ENCODE data around the gene NAP1L4.

The NAP1L4 gene

DNA sequence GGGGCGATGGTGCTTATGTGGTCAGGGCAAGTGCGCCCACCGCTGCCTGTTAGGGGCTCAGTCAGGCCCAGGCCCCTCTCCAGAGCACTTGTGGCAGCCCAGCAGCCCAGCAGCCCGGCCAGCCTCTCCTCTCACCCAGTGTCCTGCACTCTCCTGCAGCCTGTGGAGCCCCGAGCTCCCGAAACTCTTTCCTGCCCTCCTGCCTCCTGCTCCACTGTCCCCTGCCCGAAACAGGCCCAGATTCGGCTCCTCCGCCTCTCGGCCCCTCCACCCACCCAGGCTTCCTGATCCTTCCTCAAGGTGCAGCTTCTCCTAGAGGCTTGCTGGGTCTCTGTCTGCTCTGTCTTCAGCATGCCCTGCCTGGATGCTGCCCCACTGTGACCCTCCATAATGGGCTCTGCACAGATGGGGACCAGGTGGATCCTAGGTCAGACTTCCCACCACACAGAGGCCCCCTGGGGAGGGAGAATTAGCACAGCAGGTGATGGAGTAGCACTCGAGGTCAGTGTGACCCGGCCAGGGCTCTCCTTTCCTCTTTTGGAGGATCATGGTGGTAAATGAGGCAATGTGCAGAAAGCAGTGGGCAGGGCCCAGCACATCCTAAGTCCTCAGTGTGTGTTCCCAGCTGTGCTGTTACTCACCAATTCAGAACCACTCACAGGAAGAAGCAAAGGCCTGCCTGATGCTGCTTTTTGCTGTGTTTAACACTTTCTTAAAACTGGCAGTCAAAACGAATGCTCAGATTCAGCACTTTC, 18.6 kb upstream of the NAP1L4 start:
- DNase-seq (ENCODE audit: low read depth), result no peak
- no peak overlapping the region for H3K4me3 ChIP-seq (ENCODE audit: low read length)
- TF ChIP-seq, protein P1, sequence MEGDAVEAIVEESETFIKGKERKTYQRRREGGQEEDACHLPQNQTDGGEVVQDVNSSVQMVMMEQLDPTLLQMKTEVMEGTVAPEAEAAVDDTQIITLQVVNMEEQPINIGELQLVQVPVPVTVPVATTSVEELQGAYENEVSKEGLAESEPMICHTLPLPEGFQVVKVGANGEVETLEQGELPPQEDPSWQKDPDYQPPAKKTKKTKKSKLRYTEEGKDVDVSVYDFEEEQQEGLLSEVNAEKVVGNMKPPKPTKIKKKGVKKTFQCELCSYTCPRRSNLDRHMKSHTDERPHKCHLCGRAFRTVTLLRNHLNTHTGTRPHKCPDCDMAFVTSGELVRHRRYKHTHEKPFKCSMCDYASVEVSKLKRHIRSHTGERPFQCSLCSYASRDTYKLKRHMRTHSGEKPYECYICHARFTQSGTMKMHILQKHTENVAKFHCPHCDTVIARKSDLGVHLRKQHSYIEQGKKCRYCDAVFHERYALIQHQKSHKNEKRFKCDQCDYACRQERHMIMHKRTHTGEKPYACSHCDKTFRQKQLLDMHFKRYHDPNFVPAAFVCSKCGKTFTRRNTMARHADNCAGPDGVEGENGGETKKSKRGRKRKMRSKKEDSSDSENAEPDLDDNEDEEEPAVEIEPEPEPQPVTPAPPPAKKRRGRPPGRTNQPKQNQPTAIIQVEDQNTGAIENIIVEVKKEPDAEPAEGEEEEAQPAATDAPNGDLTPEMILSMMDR (conservative IDR thresholded peaks at IDR 0.05; ENCODE audit: low read length), result no peak

- DNase-seq (ENCODE audit: low read depth), result no peak
- TF ChIP-seq, protein P1 (conservative IDR thresholded peaks at IDR 0.05; ENCODE audit: low read length), result no peak
- no peak overlapping the region for H3K4me3 ChIP-seq (ENCODE audit: low read length)
Measured at GRCh38 chr11:3010004-3010403, 17.9 kb upstream of the NAP1L4 start.

DNA sequence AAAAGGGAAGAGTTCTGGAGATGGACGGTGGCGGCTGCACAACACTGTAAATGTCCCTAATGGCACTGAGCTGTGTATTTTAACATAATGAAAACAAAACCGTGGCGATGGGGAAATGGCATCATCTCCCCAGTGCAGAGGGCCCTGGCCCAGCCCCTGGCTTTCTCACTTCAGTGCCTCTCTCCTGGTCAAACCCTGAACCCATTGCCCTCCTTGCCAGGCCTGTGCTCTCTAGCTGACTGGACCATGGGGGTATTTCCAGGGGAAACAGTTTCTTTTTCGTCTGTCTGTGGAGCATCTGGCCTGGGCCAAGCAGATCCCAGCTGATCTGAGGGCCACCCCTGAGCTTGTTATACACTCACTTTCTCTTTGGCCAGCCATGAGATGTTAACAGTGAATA, 17.4 kb upstream of the NAP1L4 start:
- H3K4me3 ChIP-seq (ENCODE audit: low read length), result no peak overlapping the region
- TF ChIP-seq, protein P1 (conservative IDR thresholded peaks at IDR 0.05; ENCODE audit: low read length), result no peak
- no peak for DNase-seq (ENCODE audit: low read depth)

- no peak overlapping the region for H3K4me3 ChIP-seq (ENCODE audit: low read length)
- TF ChIP-seq, protein P1 (conservative IDR thresholded peaks at IDR 0.05; ENCODE audit: low read length), result no peak
- DNase-seq (ENCODE audit: low read depth), result no peak
Measured at GRCh38 chr11:3008746-3009336, 16.7 kb upstream of the NAP1L4 start.

- no peak overlapping the region for H3K4me3 ChIP-seq (ENCODE audit: low read length)
- no peak for DNase-seq (ENCODE audit: low read depth)
- TF ChIP-seq, protein P1 (conservative IDR thresholded peaks at IDR 0.05; ENCODE audit: low read length), result no peak
Measured at GRCh38 chr11:3007404-3008010, 15.4 kb upstream of the NAP1L4 start.

- DNase-seq (ENCODE audit: low read depth), result no peak
- H3K4me3 ChIP-seq (ENCODE audit: low read length), result no peak overlapping the region
- TF ChIP-seq, protein P1 (conservative IDR thresholded peaks at IDR 0.05; ENCODE audit: low read length), result no peak
Measured at GRCh38 chr11:3006505-3007260, 14.6 kb upstream of the NAP1L4 start.

All from AG10803 (cell line).